Endothelial cell of umbilical vein (primary cell): ENCODE data around the gene SMAD7. TPM values are rescaled to one million over a fixed set of nuclear protein-coding genes. Genes with fewer than 3 reads are reported as not detected.

Experiments
- BruUV-seq: library from RNA; stranded (reverse); fragments of 400-500 nt; replicated peaks from 2 replicates; lab custom pipeline; 2021; lab: Mats Ljungman, UMichigan
- CTCF ChIA-PET: fragments of 300-600, 350-600 bp; sonication (Branson Sonifier 250); formaldehyde crosslinking; loops from one replicate; lab custom pipeline; 2021; ENCODE audit warnings: antibody characterized with exemption, inconsistent platforms; lab: Charles Lee
- POLR2A ChIA-PET: fragments of 300-600, 350-600 bp; sonication (Branson Sonifier 250); formaldehyde crosslinking; loops from one replicate; lab custom pipeline; 2021; ENCODE audit warnings: antibody characterized with exemption, inconsistent platforms; lab: Charles Lee
- DNase-seq: peaks from one replicate; pipeline ENCODE4 v3.0.0-alpha.2; 2011; ENCODE audit warnings: low read depth, low spot score
- FAIRE-seq: peaks from 2 replicates; lab custom pipeline; 2011; peaks lifted over from hg19 to GRCh38; lab: Jason Lieb, UNC
- H2AFZ ChIP-seq: 2 replicates; pipeline ENCODE4 v1.6.0; 2012; ENCODE audit warnings: low read depth, low read length, control low read depth, inconsistent platforms
- H3K27ac ChIP-seq: 2 replicates; pipeline ENCODE4 v1.5.1; 2011; ENCODE audit warnings: low read depth, mild to moderate bottlenecking, control low read depth, low read length, moderate library complexity; ENCODE audit not compliant: insufficient read depth
- H3K27me3 ChIP-seq, 2 experiments: 2 replicates each; pipeline versions ENCODE4 v1.6.0 to v1.6.1; 2011; ENCODE audit warnings: low read length in 2 of 2, mixed read lengths in 1 of 2; ENCODE audit not compliant: control insufficient read depth in 2 of 2, insufficient read depth in 2 of 2
- H3K36me3 ChIP-seq, 2 experiments: 2 replicates in 1 of 2; 3 replicates in 1 of 2; pipeline ENCODE4 v1.5.1; 2011; ENCODE audit warnings: low read length in 2 of 2, mild to moderate bottlenecking in 1 of 2, moderate library complexity in 1 of 2; ENCODE audit not compliant: control insufficient read depth in 2 of 2, insufficient read depth in 2 of 2; ENCODE audit errors: extremely low read depth in 1 of 2
- H3K4me1 ChIP-seq: 3 replicates; pipeline ENCODE4 v1.5.1; 2011; ENCODE audit warnings: mild to moderate bottlenecking, low read length; ENCODE audit not compliant: control insufficient read depth, insufficient read depth; ENCODE audit errors: extremely low read depth
- H3K4me2 ChIP-seq: 2 replicates; pipeline ENCODE4 v1.6.1; 2011; ENCODE audit warnings: low read length, control low read depth, mixed read lengths; ENCODE audit not compliant: insufficient read depth
- H3K4me3 ChIP-seq, 3 experiments: fragments of 200-600 bp in 1 of 3; sonication (generic), shearing (Covaris generic) in 1 of 3; replicated peaks in 1 of 3; 2 replicates each; pipeline ENCODE4 v1.5.1; 2011 to 2016; ENCODE audit warnings: control low read depth in 3 of 3, low read length in 3 of 3, mild to moderate bottlenecking in 2 of 3, inconsistent platforms in 1 of 3, low read depth in 1 of 3, moderate library complexity in 1 of 3; ENCODE audit not compliant: insufficient read depth in 1 of 3
- H3K79me2 ChIP-seq: 2 replicates; pipeline ENCODE4 v1.6.0; 2012; ENCODE audit warnings: low read length, inconsistent platforms; ENCODE audit not compliant: control insufficient read depth, insufficient read depth
- H3K9ac ChIP-seq: replicated peaks from 2 replicates; pipeline ENCODE3; 2011; ENCODE audit warnings: low read length, control low read depth; ENCODE audit not compliant: insufficient read depth; ENCODE audit errors: extremely low read depth
- H3K9me1 ChIP-seq: replicated peaks from 3 replicates; pipeline ENCODE4 v1.6.0; 2011; ENCODE audit warnings: mild to moderate bottlenecking, low read length; ENCODE audit not compliant: control insufficient read depth, insufficient read depth; ENCODE audit errors: extremely low read depth
- H3K9me3 ChIP-seq: replicated peaks from 2 replicates; pipeline ENCODE4 v1.5.1; 2012; ENCODE audit warnings: low read length, inconsistent platforms; ENCODE audit not compliant: control insufficient read depth, insufficient read depth
- H4K20me1 ChIP-seq: replicated peaks from 2 replicates; pipeline ENCODE3; 2011; ENCODE audit warnings: mild to moderate bottlenecking, low read length; ENCODE audit not compliant: control insufficient read depth, insufficient read depth; ENCODE audit errors: extremely low read depth
- CTCF ChIP-seq, 2 donors: IDR thresholded peaks; 1 replicate in 1 of 2; 2 replicates in 1 of 2; pipeline ENCODE4 v1.5.1; 2011; ENCODE audit warnings: low read length in 2 of 2, mild to moderate bottlenecking in 2 of 2, moderate library complexity in 2 of 2, control low read depth in 1 of 2, inconsistent platforms in 1 of 2, low read depth in 1 of 2; ENCODE audit not compliant: insufficient read depth in 1 of 2; ENCODE audit errors: extremely low read depth in 1 of 2
- EZH2 ChIP-seq: IDR thresholded peaks from 2 replicates; pipeline ENCODE4 v1.6.1; 2012; ENCODE audit warnings: borderline replicate concordance, low read depth, mild to moderate bottlenecking, moderate library complexity, low read length, inconsistent platforms; ENCODE audit not compliant: severe bottlenecking
- FOS ChIP-seq: IDR thresholded peaks from 2 replicates; pipeline ENCODE4 v1.6.1; 2011; ENCODE audit warnings: mild to moderate bottlenecking, low read length, moderate library complexity, borderline replicate concordance; ENCODE audit not compliant: insufficient read depth
- GATA2 ChIP-seq: IDR thresholded peaks from 2 replicates; pipeline ENCODE4 v1.7.0; 2011; ENCODE audit warnings: low read depth, mild to moderate bottlenecking, moderate library complexity, mixed read lengths, low read length; ENCODE audit not compliant: insufficient read length, insufficient read depth
- JUN ChIP-seq: IDR thresholded peaks from 2 replicates; pipeline ENCODE4 v1.6.1; 2011; ENCODE audit warnings: borderline replicate concordance, low read depth; ENCODE audit not compliant: insufficient read length, insufficient read depth
- MYC ChIP-seq: IDR thresholded peaks from one replicate; pipeline ENCODE4 v1.6.1; 2011; ENCODE audit warnings: mild to moderate bottlenecking, low read depth, low read length
- POLR2A ChIP-seq: IDR thresholded peaks from 2 replicates; pipeline ENCODE4 v1.6.1; 2012; ENCODE audit warnings: low read depth, mild to moderate bottlenecking, control low read depth, low read length
- POLR2AphosphoS5 ChIP-seq: IDR thresholded peaks from 2 replicates; pipeline ENCODE4 v1.6.1; 2012; ENCODE audit warnings: low read depth, mild to moderate bottlenecking, control low read depth, low read length, moderate library complexity; ENCODE audit not compliant: insufficient read depth
- dilution Hi-C: fragments of 300-500 bp; cut with MboI; formaldehyde crosslinking; loops from one replicate; pipeline ENCODE4 v1.15.0; 2019; ENCODE audit warnings: low sequenced_read_pairs; ENCODE audit not compliant: extremely low pct_ligation_motif_present
- intact Hi-C: fragments of 100-400 bp; cut with micrococcal nuclease; formaldehyde crosslinking; loops from one replicate; pipeline ENCODE4 v1.10.0; 2022
- polyA plus RNA-seq, 4 experiments: library from polyadenylated mRNA; depleted of rRNA in 3 of 4; stranded (reverse) in 3 of 4; unstranded in 1 of 4; fragments of >200 nt; gene quantifications; 2 replicates each; pipeline versions ENCODE4 v1.2.1 to v1.2.3, GENCODE V29; 2011 to 2012; ENCODE audit warnings: missing spikeins in 1 of 4
- total RNA-seq: library from RNA; stranded (reverse); gene quantifications from 2 replicates; pipeline ENCODE4 v1.2.3, GENCODE V29; 2021
- TF ChIP-seq, protein P1 (sequence below): IDR thresholded peaks from 2 replicates; pipeline ENCODE4 v1.6.1; 2011; ENCODE audit not compliant: insufficient read depth, insufficient read length

SMAD7 gene
- total and polyA plus RNA-seq, 2 donors (not counting 3 experiments of a cell fraction or from before 2014, with no cell fraction given) = 3.6 to 8.0 TPM

DNA sequence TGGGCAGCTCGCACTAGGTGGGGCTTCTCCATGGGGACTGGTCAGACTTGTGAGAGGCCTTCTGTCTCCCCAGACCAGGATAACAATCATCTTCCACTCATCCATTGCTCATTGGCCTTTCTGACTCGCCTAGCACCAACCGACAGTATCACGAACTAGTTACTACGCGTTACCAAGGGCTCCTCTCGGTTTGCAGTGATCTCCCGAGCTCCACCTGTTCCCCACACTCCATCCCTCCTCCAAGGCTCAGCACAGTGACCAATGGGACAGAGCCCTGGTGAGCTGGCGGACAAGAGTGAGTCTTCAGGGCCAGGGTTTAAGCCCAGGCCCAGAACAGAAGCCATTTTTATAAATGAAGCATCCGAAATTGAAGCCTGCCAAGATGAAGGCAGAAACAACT lies 42.8 kb upstream of the SMAD7 start:
- Histone ChIP-seq H3K4me1 (peaks cover 9% of the 10 kb centered on the region), H3K4me3 (no peak overlapping the region), H3K9me1 (no peaks in the 10 kb centered on the region), H3K79me2 (no peaks in the 10 kb centered on the region), H3K9me3 (no peaks in the 10 kb centered on the region), H3K9ac (no peak overlapping the region), H2AFZ (no peak overlapping the region), H3K27me3 (no peaks in the 10 kb centered on the region), H3K27ac (no peak overlapping the region), H4K20me1 (no peaks in the 10 kb centered on the region), H3K36me3 (no peaks in the 10 kb centered on the region), H3K4me2 (no peak overlapping the region)
- CTCF ChIA-PET = no interaction called here
- FAIRE-seq = no peak
- intact Hi-C loops (no loop called here), dilution Hi-C loops (no loop called here)
- BruUV-seq = no TSS peak
- TF ChIP-seq GATA2 = no peak
- TF ChIP-seq JUN = no peak
- TF ChIP-seq MYC = no peak
- TF ChIP-seq POLR2A = no peak
- TF ChIP-seq, protein P1, sequence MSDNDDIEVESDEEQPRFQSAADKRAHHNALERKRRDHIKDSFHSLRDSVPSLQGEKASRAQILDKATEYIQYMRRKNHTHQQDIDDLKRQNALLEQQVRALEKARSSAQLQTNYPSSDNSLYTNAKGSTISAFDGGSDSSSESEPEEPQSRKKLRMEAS = no peak
- no peak for TF ChIP-seq FOS
- no peak for TF ChIP-seq EZH2
- no peak for TF ChIP-seq POLR2AphosphoS5
- no peak for TF ChIP-seq CTCF (IDR thresholded peaks at IDR 0.05; ENCODE audit: extremely low read depth in 1 of 2, insufficient read depth in 1 of 2, low read depth in 1 of 2, low read length in 2 of 2)
- no peak for DNase-seq
- POLR2A ChIA-PET = no interaction called here
